ENCODE measurements around the gene CXCL8.
"Not testable (repeated sequence)": the region's sequence is repeated elsewhere in the genome, so short reads cannot be mapped to it uniquely, and the experiment has no call there.

The CXCL8 gene

DNA sequence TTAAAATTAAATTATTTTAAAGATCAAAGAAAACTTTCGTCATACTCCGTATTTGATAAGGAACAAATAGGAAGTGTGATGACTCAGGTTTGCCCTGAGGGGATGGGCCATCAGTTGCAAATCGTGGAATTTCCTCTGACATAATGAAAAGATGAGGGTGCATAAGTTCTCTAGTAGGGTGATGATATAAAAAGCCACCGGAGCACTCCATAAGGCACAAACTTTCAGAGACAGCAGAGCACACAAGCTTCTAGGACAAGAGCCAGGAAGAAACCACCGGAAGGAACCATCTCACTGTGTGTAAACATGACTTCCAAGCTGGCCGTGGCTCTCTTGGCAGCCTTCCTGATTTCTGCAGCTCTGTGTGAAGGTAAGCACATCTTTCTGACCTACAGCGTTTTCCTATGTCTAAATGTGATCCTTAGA, at the start of gene CXCL8:
CXCL8 (plus strand) TSS at position 217 of the 426 bp plus-strand sequence; CDS start at position 307, 90 bp downstream.
- H3K4me3 ChIP-seq (replicated peaks; ENCODE audit: low read depth, low read length): peak within 1 kb of the TSS; percentile 52
- TF ChIP-seq, protein P1, sequence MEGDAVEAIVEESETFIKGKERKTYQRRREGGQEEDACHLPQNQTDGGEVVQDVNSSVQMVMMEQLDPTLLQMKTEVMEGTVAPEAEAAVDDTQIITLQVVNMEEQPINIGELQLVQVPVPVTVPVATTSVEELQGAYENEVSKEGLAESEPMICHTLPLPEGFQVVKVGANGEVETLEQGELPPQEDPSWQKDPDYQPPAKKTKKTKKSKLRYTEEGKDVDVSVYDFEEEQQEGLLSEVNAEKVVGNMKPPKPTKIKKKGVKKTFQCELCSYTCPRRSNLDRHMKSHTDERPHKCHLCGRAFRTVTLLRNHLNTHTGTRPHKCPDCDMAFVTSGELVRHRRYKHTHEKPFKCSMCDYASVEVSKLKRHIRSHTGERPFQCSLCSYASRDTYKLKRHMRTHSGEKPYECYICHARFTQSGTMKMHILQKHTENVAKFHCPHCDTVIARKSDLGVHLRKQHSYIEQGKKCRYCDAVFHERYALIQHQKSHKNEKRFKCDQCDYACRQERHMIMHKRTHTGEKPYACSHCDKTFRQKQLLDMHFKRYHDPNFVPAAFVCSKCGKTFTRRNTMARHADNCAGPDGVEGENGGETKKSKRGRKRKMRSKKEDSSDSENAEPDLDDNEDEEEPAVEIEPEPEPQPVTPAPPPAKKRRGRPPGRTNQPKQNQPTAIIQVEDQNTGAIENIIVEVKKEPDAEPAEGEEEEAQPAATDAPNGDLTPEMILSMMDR (IDR thresholded peaks at IDR 0.05; ENCODE audit: low read length, missing control alignments): no peak
- DNase-seq (ENCODE audit: low read depth): peak; percentile 96

GRCh38 chr4:73691201-73691600, 49.2 kb upstream of the CXCL8 start:
- DNase-seq (ENCODE audit: low read depth); H3K4me3 ChIP-seq (replicated peaks; ENCODE audit: low read depth, low read length): not testable (repeated sequence)

GRCh38 chr4:73691759-73692158, 48.6 kb upstream of the CXCL8 start:
- H3K4me3 ChIP-seq (replicated peaks; ENCODE audit: low read depth, low read length): no peak overlapping the region
- no peak for DNase-seq (ENCODE audit: low read depth)
- TF ChIP-seq, protein P1 (IDR thresholded peaks at IDR 0.05; ENCODE audit: low read length, missing control alignments): no peak

GRCh38 chr4:73692254-73692653, 48.1 kb upstream of the CXCL8 start:
- no peak overlapping the region for H3K4me3 ChIP-seq (replicated peaks; ENCODE audit: low read depth, low read length)
- DNase-seq (ENCODE audit: low read depth): no peak
- TF ChIP-seq, protein P1 (IDR thresholded peaks at IDR 0.05; ENCODE audit: low read length, missing control alignments): no peak

DNA sequence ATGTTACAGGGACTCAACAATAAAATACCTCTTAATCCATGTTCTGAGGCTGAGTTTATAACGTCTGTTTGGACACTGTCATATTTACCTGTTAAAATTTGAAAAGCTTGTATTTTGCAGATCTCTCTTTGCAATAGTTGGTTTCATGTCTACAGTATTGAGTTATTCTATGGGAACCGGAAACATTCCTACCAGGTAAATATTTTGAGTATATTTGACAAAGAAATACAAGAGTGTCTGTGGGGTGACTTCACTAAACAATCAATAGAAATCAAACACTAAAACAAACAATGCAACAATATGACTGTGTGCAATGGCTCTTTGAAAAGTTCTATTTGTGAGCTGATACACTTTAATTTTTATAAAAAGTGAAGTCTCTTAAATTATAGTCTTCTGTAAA, 47.7 kb upstream of the CXCL8 start:
- no peak for DNase-seq (ENCODE audit: low read depth)
- TF ChIP-seq, protein P1 (IDR thresholded peaks at IDR 0.05; ENCODE audit: low read length, missing control alignments): no peak
- H3K4me3 ChIP-seq (replicated peaks; ENCODE audit: low read depth, low read length): no peak overlapping the region

GRCh38 chr4:73693811-73694210, 46.6 kb upstream of the CXCL8 start:
- DNase-seq (ENCODE audit: low read depth): no peak
- H3K4me3 ChIP-seq (replicated peaks; ENCODE audit: low read depth, low read length): no peak overlapping the region
- TF ChIP-seq, protein P1 (IDR thresholded peaks at IDR 0.05; ENCODE audit: low read length, missing control alignments): no peak

GRCh38 chr4:73698217-73698616, 42.2 kb upstream of the CXCL8 start:
- DNase-seq (ENCODE audit: low read depth): peak; percentile 81
- TF ChIP-seq, protein P1 (IDR thresholded peaks at IDR 0.05; ENCODE audit: low read length, missing control alignments): no peak
- H3K4me3 ChIP-seq (replicated peaks; ENCODE audit: low read depth, low read length): no peak overlapping the region

All from fibroblast of pulmonary artery (primary cell).